WTC11 (cell line): Measurements from ENCODE around the gene PMEPA1.

Source experiments
- ETV6 ChIP-seq: sonication (generic); formaldehyde crosslinking; IDR thresholded peaks from 2 replicates; pipeline ENCODE4 v1.8.1; 2022; ENCODE audit warnings: mild to moderate bottlenecking, missing genetic modification reagents
- RELA ChIP-seq: sonication (generic); formaldehyde crosslinking; IDR thresholded peaks from 2 replicates; pipeline ENCODE4 v1.8.1; 2022; ENCODE audit warnings: missing genetic modification reagents, mild to moderate bottlenecking, borderline replicate concordance
- TEAD1 ChIP-seq: sonication (generic); formaldehyde crosslinking; IDR thresholded peaks from 2 replicates; pipeline ENCODE4 v1.8.0; 2022; ENCODE audit warnings: mild to moderate bottlenecking, missing genetic modification reagents
- TF ChIP-seq, protein P1 (sequence below): fragments of 200-600 bp; IDR thresholded peaks from 2 replicates; pipeline ENCODE4 v1.8.0; 2022; ENCODE audit warnings: antibody characterized with exemption

GRCh38 chr20:57748601-57749130, 38.9 kb upstream of the PMEPA1 start:
- TF ChIP-seq, protein P1, sequence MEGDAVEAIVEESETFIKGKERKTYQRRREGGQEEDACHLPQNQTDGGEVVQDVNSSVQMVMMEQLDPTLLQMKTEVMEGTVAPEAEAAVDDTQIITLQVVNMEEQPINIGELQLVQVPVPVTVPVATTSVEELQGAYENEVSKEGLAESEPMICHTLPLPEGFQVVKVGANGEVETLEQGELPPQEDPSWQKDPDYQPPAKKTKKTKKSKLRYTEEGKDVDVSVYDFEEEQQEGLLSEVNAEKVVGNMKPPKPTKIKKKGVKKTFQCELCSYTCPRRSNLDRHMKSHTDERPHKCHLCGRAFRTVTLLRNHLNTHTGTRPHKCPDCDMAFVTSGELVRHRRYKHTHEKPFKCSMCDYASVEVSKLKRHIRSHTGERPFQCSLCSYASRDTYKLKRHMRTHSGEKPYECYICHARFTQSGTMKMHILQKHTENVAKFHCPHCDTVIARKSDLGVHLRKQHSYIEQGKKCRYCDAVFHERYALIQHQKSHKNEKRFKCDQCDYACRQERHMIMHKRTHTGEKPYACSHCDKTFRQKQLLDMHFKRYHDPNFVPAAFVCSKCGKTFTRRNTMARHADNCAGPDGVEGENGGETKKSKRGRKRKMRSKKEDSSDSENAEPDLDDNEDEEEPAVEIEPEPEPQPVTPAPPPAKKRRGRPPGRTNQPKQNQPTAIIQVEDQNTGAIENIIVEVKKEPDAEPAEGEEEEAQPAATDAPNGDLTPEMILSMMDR: no peak
- no peak for TF ChIP-seq TEAD1
- TF ChIP-seq ETV6 (CRISPR knock-in tag): no peak
- TF ChIP-seq RELA (CRISPR knock-in tag): no peak
